ENCODE measurements around the gene DDX1. TPM values are rescaled to one million over a fixed set of nuclear protein-coding genes. Genes with fewer than 3 reads are reported as not detected.

DDX1 gene
- 59.5 TPM for polyA plus RNA-seq (2012; ENCODE audit: insufficient read length, low read depth)

DNA sequence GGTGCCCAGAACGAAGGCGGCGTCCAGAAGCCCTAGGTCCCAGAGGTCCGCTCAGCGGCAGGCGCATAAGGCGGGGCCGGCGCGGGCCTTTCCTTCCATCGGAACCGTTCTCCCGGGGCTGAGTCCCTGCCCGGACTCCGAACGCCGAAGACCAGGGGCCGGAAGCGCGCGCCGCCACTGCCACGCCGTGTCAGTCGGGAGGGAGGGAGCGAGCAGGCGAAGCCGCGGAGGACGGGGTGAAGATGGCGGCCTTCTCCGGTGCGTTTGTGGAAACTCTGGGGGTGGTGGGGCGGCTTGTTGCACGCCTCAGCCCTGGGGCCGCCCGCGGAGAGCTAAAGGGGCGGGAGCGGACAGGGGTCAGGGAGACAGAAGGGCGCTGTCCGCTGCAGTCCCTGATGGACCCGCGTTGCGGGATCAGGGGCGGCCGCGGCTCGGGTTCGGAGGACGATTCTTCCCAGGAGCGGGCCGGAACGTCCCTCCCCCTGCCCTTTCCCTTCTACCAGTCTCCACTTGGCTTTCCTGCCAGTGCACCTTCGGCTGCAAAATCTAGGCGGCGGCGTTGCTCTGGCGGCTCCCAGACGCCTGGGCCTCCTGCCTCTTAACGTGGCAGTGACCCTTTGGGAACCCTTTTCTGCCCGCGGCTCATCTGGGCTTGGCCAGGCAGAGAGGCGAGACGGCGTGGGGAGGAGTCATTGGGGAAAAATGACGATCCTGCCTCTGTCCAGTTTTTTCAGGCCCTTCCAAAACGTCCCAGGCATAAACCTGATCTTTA lies at the start of gene DDX1:
Gene DDX1 (plus strand): TSS at position 177 of the 772 bp plus-strand sequence. CDS start 66 bp downstream, at position 243.
- TF ChIP-seq, protein P1, sequence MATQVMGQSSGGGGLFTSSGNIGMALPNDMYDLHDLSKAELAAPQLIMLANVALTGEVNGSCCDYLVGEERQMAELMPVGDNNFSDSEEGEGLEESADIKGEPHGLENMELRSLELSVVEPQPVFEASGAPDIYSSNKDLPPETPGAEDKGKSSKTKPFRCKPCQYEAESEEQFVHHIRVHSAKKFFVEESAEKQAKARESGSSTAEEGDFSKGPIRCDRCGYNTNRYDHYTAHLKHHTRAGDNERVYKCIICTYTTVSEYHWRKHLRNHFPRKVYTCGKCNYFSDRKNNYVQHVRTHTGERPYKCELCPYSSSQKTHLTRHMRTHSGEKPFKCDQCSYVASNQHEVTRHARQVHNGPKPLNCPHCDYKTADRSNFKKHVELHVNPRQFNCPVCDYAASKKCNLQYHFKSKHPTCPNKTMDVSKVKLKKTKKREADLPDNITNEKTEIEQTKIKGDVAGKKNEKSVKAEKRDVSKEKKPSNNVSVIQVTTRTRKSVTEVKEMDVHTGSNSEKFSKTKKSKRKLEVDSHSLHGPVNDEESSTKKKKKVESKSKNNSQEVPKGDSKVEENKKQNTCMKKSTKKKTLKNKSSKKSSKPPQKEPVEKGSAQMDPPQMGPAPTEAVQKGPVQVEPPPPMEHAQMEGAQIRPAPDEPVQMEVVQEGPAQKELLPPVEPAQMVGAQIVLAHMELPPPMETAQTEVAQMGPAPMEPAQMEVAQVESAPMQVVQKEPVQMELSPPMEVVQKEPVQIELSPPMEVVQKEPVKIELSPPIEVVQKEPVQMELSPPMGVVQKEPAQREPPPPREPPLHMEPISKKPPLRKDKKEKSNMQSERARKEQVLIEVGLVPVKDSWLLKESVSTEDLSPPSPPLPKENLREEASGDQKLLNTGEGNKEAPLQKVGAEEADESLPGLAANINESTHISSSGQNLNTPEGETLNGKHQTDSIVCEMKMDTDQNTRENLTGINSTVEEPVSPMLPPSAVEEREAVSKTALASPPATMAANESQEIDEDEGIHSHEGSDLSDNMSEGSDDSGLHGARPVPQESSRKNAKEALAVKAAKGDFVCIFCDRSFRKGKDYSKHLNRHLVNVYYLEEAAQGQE (IDR thresholded peaks at IDR 0.05; ENCODE audit: insufficient read depth in 1 of 2, low read depth in 2 of 2, low read length in 2 of 2), result peak in 1 of 2 experiments; percentile 70; a peak in 2 of 4 replicates
- TF ChIP-seq TAF1 (IDR thresholded peaks at IDR 0.05; ENCODE audit: borderline replicate concordance, insufficient read depth, low read length) (peak; percentile 97), SIN3A (IDR thresholded peaks at IDR 0.05; ENCODE audit: borderline replicate concordance, insufficient read depth, low read length) (peak; percentile 69; the same call in 1 of the 2 replicates), FOXP2 (optimal IDR thresholded peaks at IDR 0.05; ENCODE audit: borderline replicate concordance, extremely low read depth, extremely low read length, insufficient read depth) (no peak), POLR2AphosphoS5 (IDR thresholded peaks at IDR 0.05; ENCODE audit: low read depth, low read length) (peak; percentile 96)

DNA sequence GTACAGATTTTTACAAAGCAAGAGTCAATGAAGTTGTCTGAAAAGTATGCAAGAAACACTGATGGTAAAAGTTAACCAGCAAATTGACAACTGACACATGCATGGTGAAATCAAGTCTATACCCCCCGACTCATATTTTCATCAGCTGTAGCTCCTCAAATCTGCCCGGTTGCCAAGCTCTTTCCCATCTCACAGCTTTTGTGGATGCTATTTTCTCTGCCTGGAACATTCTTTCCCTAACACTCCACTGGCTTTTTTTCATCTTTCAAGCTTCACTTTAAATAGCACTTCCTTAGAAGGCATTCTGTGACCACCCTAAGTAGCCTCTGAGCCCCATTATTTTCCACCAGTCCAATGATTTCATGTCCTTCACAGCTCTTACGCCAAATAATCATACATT lies 48.6 kb upstream of the DDX1 start:
- TF ChIP-seq, protein P1 (IDR thresholded peaks at IDR 0.05; ENCODE audit: insufficient read depth in 1 of 2, low read depth in 2 of 2, low read length in 2 of 2), result no peak
- TF ChIP-seq SIN3A (IDR thresholded peaks at IDR 0.05; ENCODE audit: borderline replicate concordance, insufficient read depth, low read length) (no peak), TAF1 (IDR thresholded peaks at IDR 0.05; ENCODE audit: borderline replicate concordance, insufficient read depth, low read length) (no peak), FOXP2 (optimal IDR thresholded peaks at IDR 0.05; ENCODE audit: borderline replicate concordance, extremely low read depth, extremely low read length, insufficient read depth) (no peak), POLR2AphosphoS5 (IDR thresholded peaks at IDR 0.05; ENCODE audit: low read depth, low read length) (no peak)

DNA sequence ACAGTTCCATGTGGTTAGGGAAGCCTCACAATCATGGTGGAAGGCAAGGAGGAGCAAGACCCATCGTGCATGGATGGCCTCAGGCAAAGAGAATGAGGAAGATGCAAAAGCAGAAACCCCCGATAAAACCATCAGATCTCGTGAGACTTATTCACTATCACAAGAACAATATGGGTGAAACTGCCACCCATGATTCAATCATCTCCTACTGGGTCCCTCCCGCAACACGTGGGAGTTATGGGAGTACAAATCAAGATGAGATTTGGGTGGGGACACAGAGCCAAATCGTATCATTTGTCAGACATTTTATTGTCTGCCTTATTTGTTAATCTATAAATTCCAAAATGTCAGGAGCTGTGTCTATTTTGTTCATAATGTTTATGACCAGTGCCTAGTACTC lies 48.1 kb upstream of the DDX1 start:
- TF ChIP-seq, protein P1 (IDR thresholded peaks at IDR 0.05; ENCODE audit: insufficient read depth in 1 of 2, low read depth in 2 of 2, low read length in 2 of 2), result no peak
- TF ChIP-seq SIN3A (IDR thresholded peaks at IDR 0.05; ENCODE audit: borderline replicate concordance, insufficient read depth, low read length), result no peak
- TF ChIP-seq FOXP2 (optimal IDR thresholded peaks at IDR 0.05; ENCODE audit: borderline replicate concordance, extremely low read depth, extremely low read length, insufficient read depth), result no peak
- TF ChIP-seq POLR2AphosphoS5 (IDR thresholded peaks at IDR 0.05; ENCODE audit: low read depth, low read length), result no peak
- no peak for TF ChIP-seq TAF1 (IDR thresholded peaks at IDR 0.05; ENCODE audit: borderline replicate concordance, insufficient read depth, low read length)

DNA sequence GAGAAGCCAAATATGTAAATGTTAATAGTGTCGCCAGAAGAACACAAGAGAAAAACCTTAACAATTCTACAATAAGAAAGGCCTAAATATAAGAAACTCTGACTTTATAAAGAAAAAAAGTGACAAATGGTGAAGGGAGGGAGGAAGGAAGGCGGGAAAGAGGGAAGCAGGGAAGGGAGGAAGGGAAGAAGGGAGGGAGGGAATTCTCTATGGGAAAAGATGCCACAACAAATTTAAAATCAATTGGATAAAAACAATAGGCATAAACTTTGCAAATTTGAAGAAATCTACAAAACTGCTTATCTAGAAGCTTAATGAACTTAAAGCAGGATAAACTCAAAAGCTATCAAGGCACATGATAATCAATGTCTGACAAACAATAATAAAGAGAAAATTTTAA lies 47.4 kb upstream of the DDX1 start:
- TF ChIP-seq, protein P1 (IDR thresholded peaks at IDR 0.05; ENCODE audit: insufficient read depth in 1 of 2, low read depth in 2 of 2, low read length in 2 of 2), result no peak
- TF ChIP-seq TAF1 (IDR thresholded peaks at IDR 0.05; ENCODE audit: borderline replicate concordance, insufficient read depth, low read length), result no peak
- TF ChIP-seq FOXP2 (optimal IDR thresholded peaks at IDR 0.05; ENCODE audit: borderline replicate concordance, extremely low read depth, extremely low read length, insufficient read depth), result no peak
- TF ChIP-seq SIN3A (IDR thresholded peaks at IDR 0.05; ENCODE audit: borderline replicate concordance, insufficient read depth, low read length), result no peak
- TF ChIP-seq POLR2AphosphoS5 (IDR thresholded peaks at IDR 0.05; ENCODE audit: low read depth, low read length), result no peak

All from PFSK-1 (cell line).